H1 (cell line): ENCODE results near the gene MEF2C. TPM values are rescaled to one million over a fixed set of nuclear protein-coding genes. Genes with fewer than 3 reads are reported as not detected.

ENCODE experiments used
- CTCF ChIA-PET: fragments of 300-600 bp; sonication (Branson Sonifier 250); formaldehyde crosslinking; loops from one replicate; lab custom pipeline; 2021; ENCODE audit not compliant: partially characterized antibody; lab: Charles Lee
- POLR2A ChIA-PET: fragments of 300-600 bp; sonication (Branson Sonifier 250); formaldehyde crosslinking; loops from one replicate; lab custom pipeline; 2021; ENCODE audit warnings: inconsistent platforms; ENCODE audit not compliant: partially characterized antibody; lab: Charles Lee
- DNase-seq, 2 experiments: peaks; one replicate each; pipeline versions ENCODE4 v3.0.0 to v3.0.0-alpha.2; 2010 to 2022; ENCODE audit warnings: low spot score in 2 of 2, low read depth in 1 of 2, mixed read lengths in 1 of 2
- FAIRE-seq: peaks from 2 replicates; lab custom pipeline; 2011; peaks lifted over from hg19 to GRCh38; lab: Jason Lieb, UNC
- H2AFZ ChIP-seq: 2 replicates; pipeline ENCODE4 v1.8.1; 2012; ENCODE audit warnings: low read length, inconsistent platforms
- H2AK5ac ChIP-seq: 2 replicates; pipeline ENCODE4 v1.6.1; 2013; ENCODE audit warnings: low read depth, low read length
- H2BK120ac ChIP-seq: replicated peaks from 2 replicates; pipeline ENCODE3; 2013; ENCODE audit warnings: low read depth, low read length, inconsistent platforms
- H2BK12ac ChIP-seq: 2 replicates; pipeline ENCODE4 v1.6.1; 2013; ENCODE audit warnings: low read depth, low read length
- H2BK15ac ChIP-seq: 2 replicates; pipeline ENCODE4 v1.6.1; 2013; ENCODE audit warnings: low read length
- H2BK20ac ChIP-seq: 2 replicates; pipeline ENCODE4 v1.6.1; 2013; ENCODE audit warnings: low read length
- H2BK5ac ChIP-seq: 2 replicates; pipeline ENCODE4 v1.6.1; 2013; ENCODE audit warnings: low read depth, low read length
- H3K14ac ChIP-seq: 2 replicates; pipeline ENCODE4 v1.6.1; 2013; ENCODE audit warnings: inconsistent platforms; ENCODE audit not compliant: insufficient read length
- H3K18ac ChIP-seq: 2 replicates; pipeline ENCODE4 v1.6.1; 2013; ENCODE audit warnings: low read length; ENCODE audit errors: extremely low read depth
- H3K23ac ChIP-seq: 2 replicates; pipeline ENCODE4 v1.6.1; 2013; ENCODE audit warnings: inconsistent platforms; ENCODE audit not compliant: insufficient read length
- H3K23me2 ChIP-seq: 2 replicates; pipeline ENCODE4 v1.6.1; 2013; ENCODE audit warnings: low read depth, low read length
- H3K27ac ChIP-seq: 2 replicates; pipeline ENCODE4 v1.6.1; 2011; ENCODE audit warnings: low read depth, low read length, inconsistent platforms
- H3K27me3 ChIP-seq, 4 experiments: replicated peaks in 1 of 4; 1 replicate in 1 of 4; 2 replicates in 3 of 4; pipeline versions ENCODE4 v1.6.1 to v1.8.1; 2011 to 2013; ENCODE audit warnings: low read length in 3 of 4, mild to moderate bottlenecking in 3 of 4, inconsistent platforms in 2 of 4, mixed read lengths in 2 of 4, moderate library complexity in 1 of 4; ENCODE audit not compliant: control insufficient read depth in 3 of 4, insufficient read depth in 3 of 4; ENCODE audit errors: extremely low read depth in 1 of 4
- H3K36me3 ChIP-seq, 4 experiments: 2 replicates each; pipeline versions ENCODE4 v1.6.1 to v1.8.1; 2011 to 2013; ENCODE audit warnings: mild to moderate bottlenecking in 4 of 4, low read length in 3 of 4, moderate library complexity in 2 of 4, control low read depth in 1 of 4, inconsistent platforms in 1 of 4; ENCODE audit not compliant: insufficient read depth in 4 of 4, control insufficient read depth in 2 of 4
- H3K4ac ChIP-seq: replicated peaks from 2 replicates; pipeline ENCODE3; 2013; ENCODE audit warnings: low read length, low read depth, mixed read lengths, inconsistent platforms; ENCODE audit not compliant: insufficient read length
- H3K4me1 ChIP-seq, 4 experiments: replicated peaks in 1 of 4; 1 replicate in 1 of 4; 2 replicates in 3 of 4; pipeline versions ENCODE4 v1.6.1 to v1.8.1; 2011 to 2013; ENCODE audit warnings: low read length in 3 of 4, inconsistent platforms in 2 of 4, mixed read lengths in 1 of 4; ENCODE audit not compliant: insufficient read depth in 4 of 4, control insufficient read depth in 3 of 4
- H3K4me2 ChIP-seq, 2 experiments: 2 replicates each; pipeline versions ENCODE4 v1.6.1 to v1.8.1; 2011 to 2013; ENCODE audit warnings: low read depth in 2 of 2, low read length in 2 of 2, control low read depth in 1 of 2, inconsistent platforms in 1 of 2, mild to moderate bottlenecking in 1 of 2; ENCODE audit not compliant: insufficient read depth in 1 of 2
- H3K4me3 ChIP-seq, 4 experiments: fragments of 200-600, 300-600 bp in 1 of 4; sonication (generic), shearing (Covaris generic), sonication (Bioruptor Twin) in 1 of 4; 2 replicates each; pipeline versions ENCODE4 v1.5.1 to v1.8.1; 2011 to 2016; ENCODE audit warnings: low read length in 4 of 4, low read depth in 3 of 4, control low read depth in 2 of 4, inconsistent platforms in 2 of 4, mild to moderate bottlenecking in 2 of 4, mixed read lengths in 1 of 4, moderate library complexity in 1 of 4; ENCODE audit not compliant: insufficient read depth in 2 of 4; ENCODE audit errors: extremely low read depth in 1 of 4
- H3K56ac ChIP-seq: replicated peaks from 2 replicates; pipeline ENCODE3; 2013; ENCODE audit warnings: low read depth, mild to moderate bottlenecking, mixed read lengths, low read length, inconsistent platforms; ENCODE audit not compliant: insufficient read length
- H3K79me1 ChIP-seq: 2 replicates; pipeline ENCODE4 v1.6.1; 2013; ENCODE audit warnings: low read depth, low read length, control low read depth
- H3K79me2 ChIP-seq, 2 experiments: 2 replicates each; pipeline versions ENCODE4 v1.6.1 to v1.8.1; 2012 to 2013; ENCODE audit warnings: low read length in 2 of 2, mild to moderate bottlenecking in 2 of 2, inconsistent platforms in 1 of 2; ENCODE audit not compliant: insufficient read depth in 2 of 2, control insufficient read depth in 1 of 2
- H3K9ac ChIP-seq, 4 experiments: replicated peaks in 1 of 4; 1 replicate in 1 of 4; 2 replicates in 3 of 4; pipeline versions ENCODE4 v1.6.1 to v1.8.1; 2011 to 2013; ENCODE audit warnings: low read depth in 3 of 4, low read length in 3 of 4, control low read depth in 2 of 4, mild to moderate bottlenecking in 2 of 4, moderate library complexity in 2 of 4, inconsistent platforms in 1 of 4; ENCODE audit errors: extremely low read depth in 1 of 4
- H3K9me3 ChIP-seq, 2 experiments: 2 replicates each; pipeline versions ENCODE4 v1.6.1 to v1.8.1; 2012 to 2013; ENCODE audit warnings: mild to moderate bottlenecking in 2 of 2, moderate library complexity in 2 of 2, control low read depth in 1 of 2, inconsistent platforms in 1 of 2, low read depth in 1 of 2, low read length in 1 of 2, mixed read lengths in 1 of 2; ENCODE audit not compliant: insufficient read depth in 2 of 2
- H4K20me1 ChIP-seq, 2 experiments: replicated peaks in 1 of 2; 2 replicates each; pipeline versions ENCODE3 to v1.8.1; 2011 to 2013; ENCODE audit warnings: inconsistent platforms in 2 of 2, low read length in 2 of 2, mild to moderate bottlenecking in 1 of 2; ENCODE audit not compliant: insufficient read depth in 2 of 2, control insufficient read depth in 1 of 2
- H4K5ac ChIP-seq: 2 replicates; pipeline ENCODE4 v1.6.1; 2013; ENCODE audit warnings: low read length, low read depth, mixed read lengths, inconsistent platforms; ENCODE audit not compliant: insufficient read length
- H4K8ac ChIP-seq: 2 replicates; pipeline ENCODE4 v1.8.0; 2013; ENCODE audit warnings: mild to moderate bottlenecking, moderate library complexity, low read length, inconsistent platforms; ENCODE audit not compliant: insufficient read depth; ENCODE audit errors: extremely low read depth
- H4K91ac ChIP-seq: replicated peaks from 2 replicates; pipeline ENCODE3; 2013; ENCODE audit warnings: low read length, mixed read lengths, inconsistent platforms; ENCODE audit not compliant: insufficient read length
- POLR2AphosphoS5 ChIP-seq: IDR thresholded peaks from 2 replicates; pipeline ENCODE4 v1.6.1; 2011; ENCODE audit warnings: low read depth, low read length
- USF2 ChIP-seq: IDR thresholded peaks from 2 replicates; pipeline ENCODE4 v1.6.1; 2011; ENCODE audit warnings: low read length, improper control_type of control experiment
- WGBS, 2 experiments: shearing (Covaris generic) in 1 of 2; methylation state at CpG; one replicate each; pipeline versions ENCODE4 v1.1.6 to v1.1.7; 2013 to 2015; ENCODE audit warnings: low lambda C conversion rate in 2 of 2, mixed read lengths in 2 of 2, inconsistent platforms in 1 of 2, low coverage in 1 of 2, missing lambda C conversion rate in 1 of 2; ENCODE audit not compliant: insufficient replicate concordance in 2 of 2, insufficient coverage in 1 of 2, insufficient read length in 1 of 2; ENCODE audit errors: extremely low coverage in 1 of 2, missing lambda C conversion rate in 1 of 2; 5-methylcytosine and 5-hydroxymethylcytosine counted together
- polyA plus RNA-seq, 7 experiments: library from polyadenylated mRNA; depleted of rRNA in 3 of 7; stranded (reverse) in 5 of 7; unstranded in 2 of 7; fragments of >200 nt in 5 of 7; fragments of 200-250 nt in 2 of 7; gene quantifications; 1 replicate in 5 of 7; 2 replicates in 1 of 7; 4 replicates in 1 of 7; pipeline versions ENCODE4 v1.2.1 to v1.2.3, GENCODE V29; 2011 to 2013; ENCODE audit warnings: missing spikeins in 2 of 7, mixed read lengths in 2 of 7
- total RNA-seq: library from RNA; stranded (reverse); fragmentation: NEBNext Ultra II Directional; extraction: Animal tissue kit (Norgen Biotek cat#: 25700); gene quantifications from 2 replicates; pipeline ENCODE4 v1.2.1, GENCODE V29; 2021

The MEF2C gene
- total and polyA plus RNA-seq, 2 of the 8 experiments (the other 6 are each of a cell fraction or from before 2014, with no cell fraction given) = 0.59 to 0.99 TPM

- H3K56ac ChIP-seq = no peak overlapping the region
- no peak overlapping the region for H3K9ac ChIP-seq
- no peak overlapping the region for H3K18ac ChIP-seq
- 76% methylated on average over 2 of the region's 2 CpGs; no CpG with 5 or more reads in 1 of the 2 experiments for WGBS, 2 experiments
- DNase-seq = no peak
- H3K4me1 ChIP-seq = peaks cover 0 to 5% (median 0%) of the 10 kb centered on the region in 4 experiments; a peak in 2 of 7 replicates
- H4K20me1 ChIP-seq = no peaks in the 10 kb centered on the region
- no peak overlapping the region for H2AFZ ChIP-seq
- H4K8ac ChIP-seq = no peak overlapping the region
- POLR2A ChIA-PET = no interaction called here
- no peak overlapping the region for H3K14ac ChIP-seq
- no peak overlapping the region for H3K4me3 ChIP-seq
- no peak overlapping the region for H4K91ac ChIP-seq
- H2AK5ac ChIP-seq = no peak overlapping the region
- no peaks in the 10 kb centered on the region for H3K36me3 ChIP-seq
- no peak overlapping the region for H4K5ac ChIP-seq
- H2BK5ac ChIP-seq = no peak overlapping the region
- H2BK12ac ChIP-seq = no peak overlapping the region
- H3K9me3 ChIP-seq = no peaks in the 10 kb centered on the region
- no peak overlapping the region for H2BK15ac ChIP-seq
- H3K79me2 ChIP-seq = no peaks in the 10 kb centered on the region
- no peak for FAIRE-seq
- peaks cover 0 to 37% (median 14%) of the 10 kb centered on the region in 4 experiments; a peak in 6 of 7 replicates for H3K27me3 ChIP-seq
- no peak overlapping the region for H2BK20ac ChIP-seq
- no peak overlapping the region for H2BK120ac ChIP-seq
- CTCF ChIA-PET = interaction anchor here (0.6 kb wide), 1 partner anchor 155 kb away, joined by 3 read pairs; no protein-coding TSS in a partner anchor
- no peak overlapping the region for H3K27ac ChIP-seq
- H3K4ac ChIP-seq = no peak overlapping the region
- TF ChIP-seq USF2 (no peak), POLR2AphosphoS5 (no peak)
- H3K23ac ChIP-seq = no peak overlapping the region
- H3K79me1 ChIP-seq = no peaks in the 10 kb centered on the region
- no peak overlapping the region for H3K4me2 ChIP-seq
- peaks cover 21% of the 10 kb centered on the region for H3K23me2 ChIP-seq
Observed at GRCh38 chr5:88887342-88887741, 4.4 kb upstream of the MEF2C start.
